H1 (cell line): Measurements from ENCODE around the gene TTI1. TPM values are rescaled to one million over a fixed set of nuclear protein-coding genes. Genes with fewer than 3 reads are reported as not detected.

Experiments used
- CTCF ChIA-PET: fragments of 300-600 bp; sonication (Branson Sonifier 250); formaldehyde crosslinking; loops from one replicate; lab custom pipeline; 2021; ENCODE audit not compliant: partially characterized antibody; lab: Charles Lee
- POLR2A ChIA-PET: fragments of 300-600 bp; sonication (Branson Sonifier 250); formaldehyde crosslinking; loops from one replicate; lab custom pipeline; 2021; ENCODE audit warnings: inconsistent platforms; ENCODE audit not compliant: partially characterized antibody; lab: Charles Lee
- DNase-seq, 2 experiments: peaks; one replicate each; pipeline versions ENCODE4 v3.0.0 to v3.0.0-alpha.2; 2010 to 2022; ENCODE audit warnings: low spot score in 2 of 2, low read depth in 1 of 2, mixed read lengths in 1 of 2
- FAIRE-seq: peaks from 2 replicates; lab custom pipeline; 2011; peaks lifted over from hg19 to GRCh38; lab: Jason Lieb, UNC
- H2AFZ ChIP-seq: 2 replicates; pipeline ENCODE4 v1.8.1; 2012; ENCODE audit warnings: low read length, inconsistent platforms
- H2AK5ac ChIP-seq: 2 replicates; pipeline ENCODE4 v1.6.1; 2013; ENCODE audit warnings: low read depth, low read length
- H2BK120ac ChIP-seq: replicated peaks from 2 replicates; pipeline ENCODE3; 2013; ENCODE audit warnings: low read depth, low read length, inconsistent platforms
- H2BK12ac ChIP-seq: 2 replicates; pipeline ENCODE4 v1.6.1; 2013; ENCODE audit warnings: low read depth, low read length
- H2BK15ac ChIP-seq: 2 replicates; pipeline ENCODE4 v1.6.1; 2013; ENCODE audit warnings: low read length
- H2BK20ac ChIP-seq: 2 replicates; pipeline ENCODE4 v1.6.1; 2013; ENCODE audit warnings: low read length
- H2BK5ac ChIP-seq: 2 replicates; pipeline ENCODE4 v1.6.1; 2013; ENCODE audit warnings: low read depth, low read length
- H3K14ac ChIP-seq: 2 replicates; pipeline ENCODE4 v1.6.1; 2013; ENCODE audit warnings: inconsistent platforms; ENCODE audit not compliant: insufficient read length
- H3K18ac ChIP-seq: 2 replicates; pipeline ENCODE4 v1.6.1; 2013; ENCODE audit warnings: low read length; ENCODE audit errors: extremely low read depth
- H3K23ac ChIP-seq: 2 replicates; pipeline ENCODE4 v1.6.1; 2013; ENCODE audit warnings: inconsistent platforms; ENCODE audit not compliant: insufficient read length
- H3K23me2 ChIP-seq: 2 replicates; pipeline ENCODE4 v1.6.1; 2013; ENCODE audit warnings: low read depth, low read length
- H3K27ac ChIP-seq: 2 replicates; pipeline ENCODE4 v1.6.1; 2011; ENCODE audit warnings: low read depth, low read length, inconsistent platforms
- H3K27me3 ChIP-seq, 4 experiments: replicated peaks in 1 of 4; 1 replicate in 1 of 4; 2 replicates in 3 of 4; pipeline versions ENCODE4 v1.6.1 to v1.8.1; 2011 to 2013; ENCODE audit warnings: low read length in 3 of 4, mild to moderate bottlenecking in 3 of 4, inconsistent platforms in 2 of 4, mixed read lengths in 2 of 4, moderate library complexity in 1 of 4; ENCODE audit not compliant: control insufficient read depth in 3 of 4, insufficient read depth in 3 of 4; ENCODE audit errors: extremely low read depth in 1 of 4
- H3K36me3 ChIP-seq, 4 experiments: 2 replicates each; pipeline versions ENCODE4 v1.6.1 to v1.8.1; 2011 to 2013; ENCODE audit warnings: mild to moderate bottlenecking in 4 of 4, low read length in 3 of 4, moderate library complexity in 2 of 4, control low read depth in 1 of 4, inconsistent platforms in 1 of 4; ENCODE audit not compliant: insufficient read depth in 4 of 4, control insufficient read depth in 2 of 4
- H3K4ac ChIP-seq: replicated peaks from 2 replicates; pipeline ENCODE3; 2013; ENCODE audit warnings: low read length, low read depth, mixed read lengths, inconsistent platforms; ENCODE audit not compliant: insufficient read length
- H3K4me1 ChIP-seq, 4 experiments: replicated peaks in 1 of 4; 1 replicate in 1 of 4; 2 replicates in 3 of 4; pipeline versions ENCODE4 v1.6.1 to v1.8.1; 2011 to 2013; ENCODE audit warnings: low read length in 3 of 4, inconsistent platforms in 2 of 4, mixed read lengths in 1 of 4; ENCODE audit not compliant: insufficient read depth in 4 of 4, control insufficient read depth in 3 of 4
- H3K4me2 ChIP-seq, 2 experiments: 2 replicates each; pipeline versions ENCODE4 v1.6.1 to v1.8.1; 2011 to 2013; ENCODE audit warnings: low read depth in 2 of 2, low read length in 2 of 2, control low read depth in 1 of 2, inconsistent platforms in 1 of 2, mild to moderate bottlenecking in 1 of 2; ENCODE audit not compliant: insufficient read depth in 1 of 2
- H3K4me3 ChIP-seq, 4 experiments: fragments of 200-600, 300-600 bp in 1 of 4; sonication (generic), shearing (Covaris generic), sonication (Bioruptor Twin) in 1 of 4; 2 replicates each; pipeline versions ENCODE4 v1.5.1 to v1.8.1; 2011 to 2016; ENCODE audit warnings: low read length in 4 of 4, low read depth in 3 of 4, control low read depth in 2 of 4, inconsistent platforms in 2 of 4, mild to moderate bottlenecking in 2 of 4, mixed read lengths in 1 of 4, moderate library complexity in 1 of 4; ENCODE audit not compliant: insufficient read depth in 2 of 4; ENCODE audit errors: extremely low read depth in 1 of 4
- H3K56ac ChIP-seq: replicated peaks from 2 replicates; pipeline ENCODE3; 2013; ENCODE audit warnings: low read depth, mild to moderate bottlenecking, mixed read lengths, low read length, inconsistent platforms; ENCODE audit not compliant: insufficient read length
- H3K79me1 ChIP-seq: 2 replicates; pipeline ENCODE4 v1.6.1; 2013; ENCODE audit warnings: low read depth, low read length, control low read depth
- H3K79me2 ChIP-seq, 2 experiments: 2 replicates each; pipeline versions ENCODE4 v1.6.1 to v1.8.1; 2012 to 2013; ENCODE audit warnings: low read length in 2 of 2, mild to moderate bottlenecking in 2 of 2, inconsistent platforms in 1 of 2; ENCODE audit not compliant: insufficient read depth in 2 of 2, control insufficient read depth in 1 of 2
- H3K9ac ChIP-seq, 4 experiments: replicated peaks in 1 of 4; 1 replicate in 1 of 4; 2 replicates in 3 of 4; pipeline versions ENCODE4 v1.6.1 to v1.8.1; 2011 to 2013; ENCODE audit warnings: low read depth in 3 of 4, low read length in 3 of 4, control low read depth in 2 of 4, mild to moderate bottlenecking in 2 of 4, moderate library complexity in 2 of 4, inconsistent platforms in 1 of 4; ENCODE audit errors: extremely low read depth in 1 of 4
- H3K9me3 ChIP-seq, 2 experiments: 2 replicates each; pipeline versions ENCODE4 v1.6.1 to v1.8.1; 2012 to 2013; ENCODE audit warnings: mild to moderate bottlenecking in 2 of 2, moderate library complexity in 2 of 2, control low read depth in 1 of 2, inconsistent platforms in 1 of 2, low read depth in 1 of 2, low read length in 1 of 2, mixed read lengths in 1 of 2; ENCODE audit not compliant: insufficient read depth in 2 of 2
- H4K20me1 ChIP-seq, 2 experiments: replicated peaks in 1 of 2; 2 replicates each; pipeline versions ENCODE3 to v1.8.1; 2011 to 2013; ENCODE audit warnings: inconsistent platforms in 2 of 2, low read length in 2 of 2, mild to moderate bottlenecking in 1 of 2; ENCODE audit not compliant: insufficient read depth in 2 of 2, control insufficient read depth in 1 of 2
- H4K5ac ChIP-seq: 2 replicates; pipeline ENCODE4 v1.6.1; 2013; ENCODE audit warnings: low read length, low read depth, mixed read lengths, inconsistent platforms; ENCODE audit not compliant: insufficient read length
- H4K8ac ChIP-seq: 2 replicates; pipeline ENCODE4 v1.8.0; 2013; ENCODE audit warnings: mild to moderate bottlenecking, moderate library complexity, low read length, inconsistent platforms; ENCODE audit not compliant: insufficient read depth; ENCODE audit errors: extremely low read depth
- H4K91ac ChIP-seq: replicated peaks from 2 replicates; pipeline ENCODE3; 2013; ENCODE audit warnings: low read length, mixed read lengths, inconsistent platforms; ENCODE audit not compliant: insufficient read length
- ASH2L ChIP-seq: fragments of 200-600, 300-600 bp; sonication (generic); IDR thresholded peaks from one replicate; pipeline ENCODE4 v1.7.1; 2017; ENCODE audit warnings: low read length
- BCL11A ChIP-seq, 2 experiments: IDR thresholded peaks; one replicate each; pipeline ENCODE4 v1.6.1; 2011; ENCODE audit warnings: low read depth in 2 of 2, low read length in 2 of 2, mild to moderate bottlenecking in 2 of 2
- CHD2 ChIP-seq: IDR thresholded peaks from 2 replicates; pipeline ENCODE4 v1.6.1; 2012; ENCODE audit warnings: low read length, improper control_type of control experiment
- EZH2 ChIP-seq: fragments of 200-600 bp; sonication (generic); IDR thresholded peaks from 2 replicates; pipeline ENCODE4 v1.7.1; 2012; ENCODE audit warnings: low read depth, mild to moderate bottlenecking, moderate library complexity, low read length, inconsistent platforms; ENCODE audit not compliant: severe bottlenecking
- MAFK ChIP-seq: IDR thresholded peaks from 2 replicates; pipeline ENCODE4 v1.6.1; 2012; ENCODE audit warnings: low read depth, mild to moderate bottlenecking, improper control_type of control experiment, low read length
- POLR2A ChIP-seq, 2 experiments: IDR thresholded peaks; 1 replicate in 1 of 2; 2 replicates in 1 of 2; pipeline ENCODE4 v1.6.1; 2011; ENCODE audit warnings: low read depth in 2 of 2, low read length in 2 of 2, mild to moderate bottlenecking in 2 of 2; ENCODE audit errors: control extremely low read depth in 1 of 2
- RBBP5 ChIP-seq: IDR thresholded peaks from 2 replicates; pipeline ENCODE4 v1.7.1; 2012; ENCODE audit warnings: low read depth, mild to moderate bottlenecking, inconsistent platforms, low read length, moderate library complexity, borderline replicate concordance
- RXRA ChIP-seq: IDR thresholded peaks from 2 replicates; pipeline ENCODE4 v1.6.1; 2011; ENCODE audit warnings: low read depth, mild to moderate bottlenecking, low read length, moderate library complexity; ENCODE audit not compliant: insufficient read depth
- USF2 ChIP-seq: IDR thresholded peaks from 2 replicates; pipeline ENCODE4 v1.6.1; 2011; ENCODE audit warnings: low read length, improper control_type of control experiment
- WGBS, 2 experiments: shearing (Covaris generic) in 1 of 2; methylation state at CpG; one replicate each; pipeline versions ENCODE4 v1.1.6 to v1.1.7; 2013 to 2015; ENCODE audit warnings: low lambda C conversion rate in 2 of 2, mixed read lengths in 2 of 2, inconsistent platforms in 1 of 2, low coverage in 1 of 2, missing lambda C conversion rate in 1 of 2; ENCODE audit not compliant: insufficient replicate concordance in 2 of 2, insufficient coverage in 1 of 2, insufficient read length in 1 of 2; ENCODE audit errors: extremely low coverage in 1 of 2, missing lambda C conversion rate in 1 of 2; 5-methylcytosine and 5-hydroxymethylcytosine counted together
- polyA plus RNA-seq, 7 experiments: library from polyadenylated mRNA; depleted of rRNA in 3 of 7; stranded (reverse) in 5 of 7; unstranded in 2 of 7; fragments of >200 nt in 5 of 7; fragments of 200-250 nt in 2 of 7; gene quantifications; 1 replicate in 5 of 7; 2 replicates in 1 of 7; 4 replicates in 1 of 7; pipeline versions ENCODE4 v1.2.1 to v1.2.3, GENCODE V29; 2011 to 2013; ENCODE audit warnings: missing spikeins in 2 of 7, mixed read lengths in 2 of 7
- total RNA-seq: library from RNA; stranded (reverse); fragmentation: NEBNext Ultra II Directional; extraction: Animal tissue kit (Norgen Biotek cat#: 25700); gene quantifications from 2 replicates; pipeline ENCODE4 v1.2.1, GENCODE V29; 2021
- TF ChIP-seq, protein P1 (sequence below), 3 experiments: IDR thresholded peaks; 1 replicate in 2 of 3; 2 replicates in 1 of 3; pipeline versions ENCODE4 v1.5.1 to v1.6.1; 2011; ENCODE audit warnings: low read length in 3 of 3, mild to moderate bottlenecking in 3 of 3, inconsistent platforms in 2 of 3, low read depth in 1 of 3, moderate library complexity in 1 of 3; ENCODE audit not compliant: insufficient read depth in 1 of 3; ENCODE audit errors: control extremely low read depth in 1 of 3
- TF ChIP-seq, protein P2 (sequence below): IDR thresholded peaks from 2 replicates; pipeline ENCODE4 v1.6.1; 2012; ENCODE audit warnings: inconsistent platforms

TTI1 gene
- total and polyA plus RNA-seq, 2 of the 8 experiments (the other 6 are each of a cell fraction or from before 2014, with no cell fraction given): 34.1 to 47.0 TPM

GRCh38 chr20:37955511-37955910 lies 77.7 kb downstream of the TTI1 start:
- H2AK5ac ChIP-seq: no peak overlapping the region
- no peak overlapping the region for H4K5ac ChIP-seq
- H2BK120ac ChIP-seq: no peak overlapping the region
- no peaks in the 10 kb centered on the region for H3K36me3 ChIP-seq
- H3K4ac ChIP-seq: no peak overlapping the region
- H3K27me3 ChIP-seq: no peaks in the 10 kb centered on the region
- POLR2A ChIA-PET: no interaction called here
- H3K23ac ChIP-seq: peak overlapping the region; percentile 27
- H3K4me3 ChIP-seq: no peak overlapping the region
- no peak overlapping the region for H3K4me2 ChIP-seq
- H3K14ac ChIP-seq: no peak overlapping the region
- no peak overlapping the region for H2BK12ac ChIP-seq
- H2BK15ac ChIP-seq: no peak overlapping the region
- FAIRE-seq (no peak), DNase-seq (no peak)
- H3K79me1 ChIP-seq: no peaks in the 10 kb centered on the region
- CTCF ChIA-PET: interaction anchor here (0.7 to 4.9 kb wide), 4 partner anchors 12 to 391 kb away, joined by 3 to 28 read pairs (median 3); no protein-coding TSS in a partner anchor
- H4K91ac ChIP-seq: no peak overlapping the region
- H3K27ac ChIP-seq: no peak overlapping the region
- H2AFZ ChIP-seq: no peak overlapping the region
- no peaks in the 10 kb centered on the region for H3K79me2 ChIP-seq
- no peak overlapping the region for H4K8ac ChIP-seq
- H3K4me1 ChIP-seq: no peaks in the 10 kb centered on the region
- H3K9ac ChIP-seq: no peak overlapping the region
- no peaks in the 10 kb centered on the region for H3K23me2 ChIP-seq
- H2BK20ac ChIP-seq: no peak overlapping the region
- H2BK5ac ChIP-seq: no peak overlapping the region
- 95% methylated on average over 7 of the region's 7 CpGs; no CpG with 5 or more reads in 1 of the 2 experiments for WGBS, 2 experiments
- H3K9me3 ChIP-seq: no peaks in the 10 kb centered on the region
- H3K56ac ChIP-seq: no peak overlapping the region
- no peak overlapping the region for H3K18ac ChIP-seq
- no peaks in the 10 kb centered on the region for H4K20me1 ChIP-seq
- TF ChIP-seq ASH2L (no peak), USF2 (no peak), CHD2 (no peak), BCL11A (IDR thresholded peaks at IDR 0.05; ENCODE audit: low read depth in 2 of 2, low read length in 2 of 2) (no peak), RBBP5 (no peak), MAFK (no peak), POLR2A (IDR thresholded peaks at IDR 0.05; ENCODE audit: control extremely low read depth in 1 of 2, low read depth in 2 of 2, low read length in 2 of 2) (no peak), EZH2 (no peak), RXRA (no peak)
- TF ChIP-seq, protein P1, sequence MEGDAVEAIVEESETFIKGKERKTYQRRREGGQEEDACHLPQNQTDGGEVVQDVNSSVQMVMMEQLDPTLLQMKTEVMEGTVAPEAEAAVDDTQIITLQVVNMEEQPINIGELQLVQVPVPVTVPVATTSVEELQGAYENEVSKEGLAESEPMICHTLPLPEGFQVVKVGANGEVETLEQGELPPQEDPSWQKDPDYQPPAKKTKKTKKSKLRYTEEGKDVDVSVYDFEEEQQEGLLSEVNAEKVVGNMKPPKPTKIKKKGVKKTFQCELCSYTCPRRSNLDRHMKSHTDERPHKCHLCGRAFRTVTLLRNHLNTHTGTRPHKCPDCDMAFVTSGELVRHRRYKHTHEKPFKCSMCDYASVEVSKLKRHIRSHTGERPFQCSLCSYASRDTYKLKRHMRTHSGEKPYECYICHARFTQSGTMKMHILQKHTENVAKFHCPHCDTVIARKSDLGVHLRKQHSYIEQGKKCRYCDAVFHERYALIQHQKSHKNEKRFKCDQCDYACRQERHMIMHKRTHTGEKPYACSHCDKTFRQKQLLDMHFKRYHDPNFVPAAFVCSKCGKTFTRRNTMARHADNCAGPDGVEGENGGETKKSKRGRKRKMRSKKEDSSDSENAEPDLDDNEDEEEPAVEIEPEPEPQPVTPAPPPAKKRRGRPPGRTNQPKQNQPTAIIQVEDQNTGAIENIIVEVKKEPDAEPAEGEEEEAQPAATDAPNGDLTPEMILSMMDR (IDR thresholded peaks at IDR 0.05; ENCODE audit: control extremely low read depth in 1 of 3, insufficient read depth in 1 of 3, low read depth in 1 of 3, low read length in 3 of 3): no peak
- TF ChIP-seq, protein P2, sequence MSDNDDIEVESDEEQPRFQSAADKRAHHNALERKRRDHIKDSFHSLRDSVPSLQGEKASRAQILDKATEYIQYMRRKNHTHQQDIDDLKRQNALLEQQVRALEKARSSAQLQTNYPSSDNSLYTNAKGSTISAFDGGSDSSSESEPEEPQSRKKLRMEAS: no peak
